HepG2 (cell line): ENCODE measurements around the gene TRIM27. TPM values are rescaled to one million over a fixed set of nuclear protein-coding genes. Genes with fewer than 3 reads are reported as not detected.

ENCODE experiments used
- ATAC-seq: fragments of 200-7000 bp; cut with Tn5 transposase; 3 replicates; pipeline ENCODE4 v1.9.1; 2020; ENCODE audit warnings: mild to moderate bottlenecking, moderate library complexity
- BruUV-seq: library from RNA; stranded (reverse); fragments of 400-500 nt; replicated peaks from 2 replicates; lab custom pipeline; 2021; lab: Mats Ljungman, UMichigan
- CTCF ChIA-PET: fragments of 300-600 bp; formaldehyde crosslinking; extraction: SDS; loops from one replicate; lab custom pipeline; 2021; ENCODE audit warnings: low total read pairs, inconsistent platforms, low intra/inter-chr PET ratio; lab: Yijun Ruan, JAX
- POLR2A ChIA-PET: fragments of 350-600 bp; sonication (Branson Sonifier 250); formaldehyde crosslinking; loops from one replicate; lab custom pipeline; 2020; ENCODE audit warnings: antibody characterized with exemption, inconsistent platforms; lab: Yijun Ruan, JAX
- DNase-seq: peaks from one replicate; pipeline ENCODE4 v3.0.0-alpha.2; 2015; ENCODE audit warnings: low spot score
- FAIRE-seq: peaks from 3 replicates; lab custom pipeline; 2011; peaks lifted over from hg19 to GRCh38; lab: Jason Lieb, UNC
- H2AFZ ChIP-seq: one replicate; pipeline ENCODE4 v1.6.1; 2011; ENCODE audit warnings: low read length, inconsistent platforms
- H3K27ac ChIP-seq: fragments of 300-600 bp; 3 replicates; pipeline ENCODE4 v1.8.0; 2011; ENCODE audit warnings: mixed run types, mild to moderate bottlenecking, mixed read lengths, low read length, inconsistent platforms; ENCODE audit not compliant: insufficient read depth; ENCODE audit errors: extremely low read length
- H3K27me3 ChIP-seq, 2 experiments: fragments of 200-600 bp in 1 of 2; 2 replicates in 1 of 2; 3 replicates in 1 of 2; pipeline versions ENCODE4 v1.6.0 to v1.8.0; 2011; ENCODE audit warnings: low read length in 2 of 2, mild to moderate bottlenecking in 2 of 2, moderate library complexity in 2 of 2, inconsistent platforms in 1 of 2; ENCODE audit not compliant: insufficient read depth in 2 of 2, control insufficient read depth in 1 of 2
- H3K36me3 ChIP-seq, 2 experiments: fragments of 200-600 bp in 1 of 2; replicated peaks in 1 of 2; 2 replicates in 1 of 2; 3 replicates in 1 of 2; pipeline versions ENCODE4 v1.5.1 to v1.8.0; 2011; ENCODE audit warnings: low read length in 2 of 2, inconsistent platforms in 1 of 2; ENCODE audit not compliant: insufficient read depth in 2 of 2, control insufficient read depth in 1 of 2
- H3K4me1 ChIP-seq: 2 replicates; pipeline ENCODE4 v1.5.1; 2012; ENCODE audit warnings: low read length, inconsistent platforms; ENCODE audit not compliant: insufficient read depth
- H3K4me2 ChIP-seq: 2 replicates; pipeline ENCODE4 v1.6.0; 2011; ENCODE audit warnings: low read depth, low read length, inconsistent platforms
- H3K4me3 ChIP-seq, 3 experiments: fragments of 200-600 bp in 1 of 3; sonication (generic), shearing (Covaris generic) in 1 of 3; replicated peaks in 1 of 3; 2 replicates each; pipeline ENCODE4 v1.5.1; 2011 to 2016; ENCODE audit warnings: low read length in 3 of 3, inconsistent platforms in 2 of 3, low read depth in 2 of 3, mild to moderate bottlenecking in 2 of 3, control low read depth in 1 of 3, mixed read lengths in 1 of 3; ENCODE audit not compliant: insufficient read depth in 1 of 3
- H3K79me2 ChIP-seq: one replicate; pipeline ENCODE4 v1.6.1; 2011; ENCODE audit warnings: low read length, inconsistent platforms; ENCODE audit not compliant: insufficient read depth
- H3K9ac ChIP-seq: 2 replicates; pipeline ENCODE4 v1.6.0; 2011; ENCODE audit warnings: mild to moderate bottlenecking, low read depth, low read length, inconsistent platforms; ENCODE audit not compliant: insufficient read depth
- H3K9me3 ChIP-seq: 2 replicates; pipeline ENCODE4 v1.5.1; 2012; ENCODE audit warnings: mild to moderate bottlenecking, low read length
- H4K20me1 ChIP-seq: 2 replicates; pipeline ENCODE4 v1.6.0; 2011; ENCODE audit warnings: inconsistent platforms, mild to moderate bottlenecking, low read length, moderate library complexity; ENCODE audit not compliant: insufficient read depth
- AHDC1 ChIP-seq: sonication (generic); formaldehyde crosslinking; IDR thresholded peaks from 2 replicates; pipeline ENCODE4 v1.5.1; 2020; ENCODE audit warnings: mild to moderate bottlenecking, missing genetic modification reagents, borderline replicate concordance
- CBX1 ChIP-seq: IDR thresholded peaks from one replicate; pipeline ENCODE4 v1.6.1; 2016; ENCODE audit warnings: antibody characterized with exemption, low read depth
- GMEB2 ChIP-seq: IDR thresholded peaks from 2 replicates; pipeline ENCODE4 v1.6.1; 2016; ENCODE audit warnings: missing biosample characterization, missing genetic modification reagents, low read depth
- LCORL ChIP-seq, 2 experiments: fragments of 450-650 bp in 1 of 2; sonication (generic) in 1 of 2; formaldehyde crosslinking in 1 of 2; IDR thresholded peaks; 2 replicates each; pipeline versions ENCODE4 v1.5.0 to v1.6.1; 2017 to 2020; ENCODE audit warnings: antibody characterized with exemption in 1 of 2, missing genetic modification reagents in 1 of 2
- NR2F2 ChIP-seq: IDR thresholded peaks from 2 replicates; pipeline ENCODE4 v1.6.1; 2012; ENCODE audit warnings: low read depth, inconsistent platforms, borderline replicate concordance
- SIN3A ChIP-seq: IDR thresholded peaks from 2 replicates; pipeline ENCODE4 v1.6.1; 2011; ENCODE audit warnings: low read depth, mild to moderate bottlenecking, control low read depth, low read length, borderline replicate concordance
- SOX6 ChIP-seq, 2 experiments: fragments of 450-650 bp in 1 of 2; sonication (generic) in 1 of 2; formaldehyde crosslinking in 1 of 2; IDR thresholded peaks; 2 replicates each; pipeline versions ENCODE4 v1.4.0 to v1.6.1; 2017 to 2020; ENCODE audit warnings: antibody characterized with exemption in 1 of 2, mild to moderate bottlenecking in 1 of 2, missing genetic modification reagents in 1 of 2
- TAF1 ChIP-seq: sonication (generic); formaldehyde crosslinking; IDR thresholded peaks from 2 replicates; pipeline ENCODE4 v1.4.0; 2020; ENCODE audit warnings: missing genetic modification reagents
- ZNF205 ChIP-seq: IDR thresholded peaks from 2 replicates; pipeline ENCODE4 v1.6.1; 2018; ENCODE audit warnings: missing biosample characterization, missing genetic modification reagents
- ZNF468 ChIP-seq: sonication (generic); formaldehyde crosslinking; IDR thresholded peaks from 2 replicates; pipeline ENCODE4 v1.8.0; 2022; ENCODE audit warnings: mild to moderate bottlenecking, moderate library complexity, missing genetic modification reagents
- ZNF619 ChIP-seq: sonication (generic); formaldehyde crosslinking; IDR thresholded peaks from 2 replicates; pipeline ENCODE4 v1.4.0; 2020; ENCODE audit warnings: mild to moderate bottlenecking, missing genetic modification reagents
- ZNF772 ChIP-seq: sonication (generic); formaldehyde crosslinking; IDR thresholded peaks from 2 replicates; pipeline ENCODE4 v1.5.0; 2020; ENCODE audit warnings: mild to moderate bottlenecking, missing genetic modification reagents
- WGBS: methylation state at CpG from one replicate; pipeline ENCODE4 v1.1.6; 2017; ENCODE audit warnings: low lambda C conversion rate; 5-methylcytosine and 5-hydroxymethylcytosine counted together
- in situ Hi-C: cut with HindIII; loops from 2 replicates; pipeline ENCODE4 v1.10.0; 2017; ENCODE audit warnings: low pct_unique_long_range_greater_than_20kb; ENCODE audit not compliant: extremely low pct_ligation_motif_present
- intact Hi-C: fragments of 100-400 bp; cut with micrococcal nuclease; formaldehyde crosslinking; loops from one replicate; pipeline ENCODE4 v1.10.0; 2022; ENCODE audit not compliant: unreplicated experiment
- polyA plus RNA-seq, 8 experiments: library from polyadenylated mRNA; depleted of rRNA in 3 of 8; stranded (reverse) in 7 of 8; unstranded in 1 of 8; fragments of >200 nt; fragmentation: Illumina TruSeq in 4 of 8; extraction: Trizol in 4 of 8; gene quantifications; 2 replicates each; pipeline versions ENCODE4 v1.2.1 to v1.2.3, GENCODE V29; 2011 to 2016; ENCODE audit warnings: low read depth in 4 of 8, missing spikeins in 1 of 8, mixed read lengths in 1 of 8; ENCODE audit not compliant: insufficient read depth in 1 of 8
- total RNA-seq, 5 experiments: library from RNA; depleted of rRNA; stranded (reverse); fragments of >200 nt; fragmentation: Illumina TruSeq; extraction: Trizol; gene quantifications; 2 replicates each; pipeline ENCODE4 v1.2.3, GENCODE V29; 2016; ENCODE audit warnings: low read depth in 1 of 5

Gene TRIM27
- total and polyA plus RNA-seq, 2 of the 13 experiments (the other 11 are each of a cell fraction or from before 2014, with no cell fraction given), result 88.6 to 112 TPM

- DNase-seq (no peak), ATAC-seq (no peak), FAIRE-seq (no peak)
- Histone ChIP-seq H3K79me2 (no peaks in the 10 kb centered on the region), H3K4me1 (no peaks in the 10 kb centered on the region), H3K27me3 (no peaks in the 10 kb centered on the region), H3K36me3 (no peaks in the 10 kb centered on the region), H3K4me3 (no peak overlapping the region), H3K9me3 (peaks cover 15% of the 10 kb centered on the region; the same call in 1 of the 2 replicates), H4K20me1 (no peaks in the 10 kb centered on the region), H3K4me2 (no peak overlapping the region), H2AFZ (no peak overlapping the region), H3K27ac (no peak overlapping the region), H3K9ac (no peak overlapping the region)
- POLR2A ChIA-PET, result interaction anchor here (1.3 kb wide), 1 partner anchor 44 kb away, joined by 4 read pairs; the partner anchor contains the start of gene TRIM27
- TF ChIP-seq ZNF468 (no peak), TAF1 (CRISPR knock-in tag) (no peak)
- no TSS peak for BruUV-seq
- intact Hi-C loops, result no loop called here
- in situ Hi-C loops, result no loop called here
- 35% methylated on average over 4 of the region's 4 CpGs for WGBS
- CTCF ChIA-PET, result interaction anchor here (1.6 kb wide), 1 partner anchor 48 kb away, joined by 7 read pairs; no protein-coding TSS in a partner anchor
Observed at GRCh38 chr6:28968476-28968875, 44.7 kb upstream of the TRIM27 start.

- Histone ChIP-seq H3K9ac (no peak overlapping the region), H2AFZ (no peak overlapping the region), H3K27ac (no peak overlapping the region), H3K27me3 (no peaks in the 10 kb centered on the region), H3K36me3 (no peaks in the 10 kb centered on the region), H4K20me1 (no peaks in the 10 kb centered on the region), H3K4me3 (no peak overlapping the region), H3K79me2 (no peaks in the 10 kb centered on the region), H3K4me2 (no peak overlapping the region), H3K9me3 (peaks cover 15% of the 10 kb centered on the region; the same call in 1 of the 2 replicates), H3K4me1 (peaks cover 5% of the 10 kb centered on the region)
- WGBS, result 50% methylated on average over 2 of the region's 2 CpGs
- ATAC-seq, result no peak
- ChIA-PET POLR2A (no interaction called here), CTCF (no interaction called here)
- no peak for FAIRE-seq
- in situ Hi-C loops, result no loop called here
- DNase-seq, result no peak
- no TSS peak for BruUV-seq
- intact Hi-C loops, result no loop called here
- TF ChIP-seq CBX1 (no peak), AHDC1 (no peak), LCORL (IDR thresholded peaks at IDR 0.05) (no peak), LCORL (CRISPR knock-in tag; IDR thresholded peaks at IDR 0.05) (no peak), NR2F2 (no peak), SIN3A (no peak), ZNF619 (CRISPR knock-in tag) (no peak), ZNF772 (no peak), ZNF205 (no peak), GMEB2 (CRISPR knock-in tag) (no peak), SOX6 (IDR thresholded peaks at IDR 0.05) (no peak), SOX6 (CRISPR knock-in tag; IDR thresholded peaks at IDR 0.05) (no peak)
Observed at GRCh38 chr6:28965706-28966105, 41.9 kb upstream of the TRIM27 start.
